Measurements from ENCODE around the gene IFNAR1.
A peak's percentile ranks its signal among the peaks of the same experiment; 100 is the strongest.

Gene IFNAR1

GRCh38 chr21:33324291-33325221 lies at the start of gene IFNAR1:
TSS of gene IFNAR1 (plus strand) at chr21:33324970. CDS start at chr21:33325056, 86 bp downstream.
- peak; percentile 94 to 97 (median 95) for DNase-seq (ENCODE audit: low read depth in 2 of 3, low spot score in 2 of 3)

- DNase-seq (ENCODE audit: low read depth in 2 of 3, low spot score in 2 of 3), result no peak
Measured at GRCh38 chr21:33278721-33279120, 46.0 kb upstream of the IFNAR1 start.

GRCh38 chr21:33279330-33279820 lies 45.4 kb upstream of the IFNAR1 start:
- DNase-seq (ENCODE audit: low read depth in 2 of 3, low spot score in 2 of 3), result no peak

GRCh38 chr21:33281096-33281652 lies 43.6 kb upstream of the IFNAR1 start:
- no peak for DNase-seq (ENCODE audit: low read depth in 2 of 3, low spot score in 2 of 3)

GRCh38 chr21:33283203-33283602 lies 41.6 kb upstream of the IFNAR1 start:
- no peak for DNase-seq (ENCODE audit: low read depth in 2 of 3, low spot score in 2 of 3)

GRCh38 chr21:33286076-33286475 lies 38.7 kb upstream of the IFNAR1 start:
- no peak for DNase-seq (ENCODE audit: low read depth in 2 of 3, low spot score in 2 of 3)

GRCh38 chr21:33286600-33287456 lies 37.9 kb upstream of the IFNAR1 start:
- DNase-seq (ENCODE audit: low read depth in 2 of 3, low spot score in 2 of 3), result no peak

GRCh38 chr21:33289199-33289819 lies 35.5 kb upstream of the IFNAR1 start:
- no peak for DNase-seq (ENCODE audit: low read depth in 2 of 3, low spot score in 2 of 3)

- no peak for DNase-seq (ENCODE audit: low read depth in 2 of 3, low spot score in 2 of 3)
Measured at GRCh38 chr21:33290441-33290840, 34.3 kb upstream of the IFNAR1 start.

GRCh38 chr21:33291686-33292085 lies 33.1 kb upstream of the IFNAR1 start:
- DNase-seq (ENCODE audit: low read depth in 2 of 3, low spot score in 2 of 3), result no peak

GRCh38 chr21:33292724-33293123 lies 32.0 kb upstream of the IFNAR1 start:
- DNase-seq (ENCODE audit: low read depth in 2 of 3, low spot score in 2 of 3), result no peak

- no peak for DNase-seq (ENCODE audit: low read depth in 2 of 3, low spot score in 2 of 3)
Measured at GRCh38 chr21:33293136-33293535, 31.6 kb upstream of the IFNAR1 start.

GRCh38 chr21:33293811-33294216 lies 31.0 kb upstream of the IFNAR1 start:
- DNase-seq (ENCODE audit: low read depth in 2 of 3, low spot score in 2 of 3), result no peak

GRCh38 chr21:33296156-33296555 lies 28.6 kb upstream of the IFNAR1 start:
- no peak for DNase-seq (ENCODE audit: low read depth in 2 of 3, low spot score in 2 of 3)

- DNase-seq (ENCODE audit: low read depth in 2 of 3, low spot score in 2 of 3), result no peak
Measured at GRCh38 chr21:33299181-33299752, 25.5 kb upstream of the IFNAR1 start.

GRCh38 chr21:33300701-33301631 lies 23.8 kb upstream of the IFNAR1 start:
- DNase-seq (ENCODE audit: low read depth in 2 of 3, low spot score in 2 of 3), result no peak

GRCh38 chr21:33301632-33302002 lies 23.2 kb upstream of the IFNAR1 start:
- DNase-seq (ENCODE audit: low read depth in 2 of 3, low spot score in 2 of 3), result no peak

GRCh38 chr21:33302055-33302454 lies 22.7 kb upstream of the IFNAR1 start:
- DNase-seq (ENCODE audit: low read depth in 2 of 3, low spot score in 2 of 3), result no peak

- DNase-seq (ENCODE audit: low read depth in 2 of 3, low spot score in 2 of 3), result no peak
Measured at GRCh38 chr21:33302796-33303195, 22.0 kb upstream of the IFNAR1 start.

GRCh38 chr21:33305344-33305671 lies 19.5 kb upstream of the IFNAR1 start:
- no peak for DNase-seq (ENCODE audit: low read depth in 2 of 3, low spot score in 2 of 3)

Data from activated CD8-positive, alpha-beta memory T cell treated with anti-CD3 and anti-CD28 coated beads for 48 hours (primary cell).